MM.1S (cell line): ENCODE measurements around the gene PWWP2B.

Source experiments
- DNase-seq: peaks from one replicate; pipeline ENCODE4 v3.0.0-alpha.2; 2015
- H2AFZ ChIP-seq: fragments of 300-600 bp; sonication (generic); 2 replicates; pipeline ENCODE4 v1.6.0; 2016; ENCODE audit warnings: antibody characterized with exemption, low read length
- H3F3A ChIP-seq: fragments of 300-600 bp; sonication (generic); 2 replicates; pipeline ENCODE4 v1.6.1; 2016; ENCODE audit warnings: mild to moderate bottlenecking, antibody characterized with exemption, low read length, moderate library complexity, mixed read lengths; ENCODE audit not compliant: insufficient read depth
- H3K27ac ChIP-seq: fragments of 300-600 bp; sonication (generic); 2 replicates; pipeline ENCODE4 v1.5.1; 2016; ENCODE audit warnings: mild to moderate bottlenecking, low read length
- H3K27me3 ChIP-seq: fragments of 300-600 bp; sonication (generic); replicated peaks from 2 replicates; pipeline ENCODE4 v1.6.0; 2016; ENCODE audit warnings: low read length; ENCODE audit not compliant: insufficient read depth
- H3K36me3 ChIP-seq: fragments of 300-600 bp; sonication (generic); replicated peaks from 2 replicates; pipeline ENCODE4 v1.6.1; 2016; ENCODE audit warnings: mild to moderate bottlenecking, low read length, mixed read lengths; ENCODE audit not compliant: insufficient read depth
- H3K4me1 ChIP-seq: fragments of 300-600 bp; sonication (generic); 2 replicates; pipeline ENCODE4 v1.6.1; 2016; ENCODE audit warnings: low read length, mixed read lengths
- H3K4me2 ChIP-seq: fragments of 300-600 bp; sonication (generic); 2 replicates; pipeline ENCODE4 v1.6.0; 2016; ENCODE audit warnings: low read depth, low read length
- H3K4me3 ChIP-seq: fragments of 300-600 bp; sonication (generic); 2 replicates; pipeline ENCODE4 v1.5.1; 2016; ENCODE audit warnings: low read length, mixed read lengths
- H3K79me2 ChIP-seq: fragments of 300-600 bp; sonication (generic); 2 replicates; pipeline ENCODE4 v1.6.1; 2016; ENCODE audit warnings: mixed run types, low read length, mixed read lengths
- H3K9ac ChIP-seq: fragments of 300-600 bp; sonication (generic); 2 replicates; pipeline ENCODE4 v1.6.1; 2016; ENCODE audit warnings: low read length, mixed read lengths
- H3K9me2 ChIP-seq: fragments of 300-600 bp; sonication (generic); replicated peaks from 2 replicates; pipeline ENCODE4 v1.6.1; 2016; ENCODE audit warnings: mild to moderate bottlenecking, low read length, mixed read lengths; ENCODE audit not compliant: insufficient read depth
- H3K9me3 ChIP-seq: fragments of 300-600 bp; sonication (generic); replicated peaks from 2 replicates; pipeline ENCODE4 v1.6.1; 2016; ENCODE audit warnings: mild to moderate bottlenecking, low read length, mixed read lengths; ENCODE audit not compliant: insufficient read depth
- H4K20me1 ChIP-seq: fragments of 300-600 bp; sonication (generic); 2 replicates; pipeline ENCODE4 v1.6.1; 2016; ENCODE audit warnings: mild to moderate bottlenecking, low read length, moderate library complexity, mixed read lengths; ENCODE audit not compliant: insufficient read depth
- EZH2 ChIP-seq: fragments of 300-600 bp; sonication (generic); optimal IDR thresholded peaks from 2 replicates; pipeline ENCODE3; 2017; ENCODE audit warnings: low read depth, mild to moderate bottlenecking, antibody characterized with exemption, low read length, mixed read lengths
- EZH2phosphoT487 ChIP-seq: fragments of 300-600 bp; sonication (generic); IDR thresholded peaks from 2 replicates; pipeline ENCODE4 v1.6.1; 2018; ENCODE audit warnings: antibody characterized with exemption, low read length
- TF ChIP-seq, protein P1 (sequence below): fragments of 300-600 bp; sonication (generic); IDR thresholded peaks from 2 replicates; pipeline ENCODE4 v1.5.1; 2016; ENCODE audit warnings: antibody characterized with exemption, low read length, mixed read lengths

Gene PWWP2B

DNA sequence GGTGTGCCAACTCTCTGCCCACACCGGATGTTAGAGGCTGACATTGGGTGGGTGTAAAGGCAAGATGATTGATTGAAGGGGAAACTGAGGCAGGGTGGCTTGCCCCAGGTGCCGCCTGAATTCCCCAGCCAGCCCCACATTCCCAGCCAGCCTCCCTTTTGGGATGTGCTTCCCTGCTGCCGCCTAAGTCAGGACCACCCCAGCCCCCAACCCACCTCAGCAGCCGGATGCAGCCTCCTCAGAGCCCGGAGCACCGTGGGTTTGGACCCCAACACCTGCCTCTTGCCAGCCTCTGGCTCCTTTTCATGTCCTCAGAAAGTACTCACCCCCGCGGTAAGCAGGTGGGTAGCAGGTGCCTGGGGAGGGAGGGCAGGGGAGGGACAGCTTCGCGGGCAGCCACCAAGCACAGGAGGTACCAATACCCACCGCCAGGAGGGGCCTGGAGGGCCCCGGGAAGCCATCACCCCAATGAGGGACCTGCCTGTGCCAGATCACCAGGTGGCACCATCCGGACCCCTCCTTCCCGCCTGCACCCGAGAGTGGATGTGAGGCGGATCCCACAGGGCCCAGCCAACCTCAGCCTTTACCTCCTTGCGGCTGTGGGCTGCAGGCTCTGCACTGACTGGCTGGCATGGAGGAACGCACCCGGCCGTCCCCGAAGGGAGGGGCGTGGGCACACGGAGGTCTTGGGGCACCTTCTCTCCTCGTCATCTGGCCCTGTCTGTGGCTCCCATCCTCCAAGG is 60.5 kb downstream of the PWWP2B start:
- Histone ChIP-seq H3K36me3 (no peaks in the 10 kb centered on the region), H3K79me2 (no peaks in the 10 kb centered on the region), H3K27ac (no peak overlapping the region), H3K9me3 (no peaks in the 10 kb centered on the region), H3K9me2 (no peaks in the 10 kb centered on the region), H3K4me3 (no peak overlapping the region), H3K9ac (no peak overlapping the region), H4K20me1 (no peaks in the 10 kb centered on the region), H3K27me3 (peaks cover 34% of the 10 kb centered on the region), H3F3A (no peaks in the 10 kb centered on the region), H3K4me2 (peak overlapping the region; percentile 41), H3K4me1 (peaks cover 4% of the 10 kb centered on the region; the same call in 1 of the 2 replicates), H2AFZ (no peak overlapping the region)
- DNase-seq: peak; percentile 42
- no peak for TF ChIP-seq EZH2
- TF ChIP-seq, protein P1, sequence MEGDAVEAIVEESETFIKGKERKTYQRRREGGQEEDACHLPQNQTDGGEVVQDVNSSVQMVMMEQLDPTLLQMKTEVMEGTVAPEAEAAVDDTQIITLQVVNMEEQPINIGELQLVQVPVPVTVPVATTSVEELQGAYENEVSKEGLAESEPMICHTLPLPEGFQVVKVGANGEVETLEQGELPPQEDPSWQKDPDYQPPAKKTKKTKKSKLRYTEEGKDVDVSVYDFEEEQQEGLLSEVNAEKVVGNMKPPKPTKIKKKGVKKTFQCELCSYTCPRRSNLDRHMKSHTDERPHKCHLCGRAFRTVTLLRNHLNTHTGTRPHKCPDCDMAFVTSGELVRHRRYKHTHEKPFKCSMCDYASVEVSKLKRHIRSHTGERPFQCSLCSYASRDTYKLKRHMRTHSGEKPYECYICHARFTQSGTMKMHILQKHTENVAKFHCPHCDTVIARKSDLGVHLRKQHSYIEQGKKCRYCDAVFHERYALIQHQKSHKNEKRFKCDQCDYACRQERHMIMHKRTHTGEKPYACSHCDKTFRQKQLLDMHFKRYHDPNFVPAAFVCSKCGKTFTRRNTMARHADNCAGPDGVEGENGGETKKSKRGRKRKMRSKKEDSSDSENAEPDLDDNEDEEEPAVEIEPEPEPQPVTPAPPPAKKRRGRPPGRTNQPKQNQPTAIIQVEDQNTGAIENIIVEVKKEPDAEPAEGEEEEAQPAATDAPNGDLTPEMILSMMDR: peak; percentile 47
- TF ChIP-seq EZH2phosphoT487: no peak

DNA sequence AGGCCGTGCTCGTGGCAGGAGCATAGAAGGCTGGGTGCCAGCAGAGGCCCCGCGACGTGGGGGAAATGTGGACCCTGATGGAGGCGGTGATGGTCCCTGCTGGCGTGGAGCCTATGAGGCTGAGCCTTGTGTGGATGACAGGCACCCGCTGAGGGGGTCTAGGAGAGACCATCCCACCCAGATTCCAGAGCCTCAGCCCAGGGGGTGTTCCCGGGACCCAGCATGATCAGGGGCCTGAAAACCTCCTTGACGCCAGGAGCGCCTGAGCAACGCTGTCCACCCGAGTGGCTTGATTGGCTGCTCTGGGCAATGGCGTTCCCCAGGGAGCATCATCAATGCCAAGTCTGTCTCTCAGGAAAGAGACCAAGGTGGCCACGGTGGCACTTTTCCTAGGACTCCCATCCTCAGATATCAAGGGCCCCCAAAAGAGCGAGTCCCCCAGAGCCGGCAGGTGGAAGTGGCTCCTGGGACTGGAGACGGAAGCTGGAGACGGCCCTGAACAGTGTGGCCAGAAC is 61.1 kb downstream of the PWWP2B start:
- no peak overlapping the region for H3K9ac ChIP-seq
- no peak overlapping the region for H3K4me3 ChIP-seq
- H3K27me3 ChIP-seq: peaks cover 40% of the 10 kb centered on the region
- H3K79me2 ChIP-seq: no peaks in the 10 kb centered on the region
- H2AFZ ChIP-seq: no peak overlapping the region
- no peaks in the 10 kb centered on the region for H3K9me3 ChIP-seq
- no peaks in the 10 kb centered on the region for H4K20me1 ChIP-seq
- TF ChIP-seq EZH2 (no peak), EZH2phosphoT487 (no peak)
- TF ChIP-seq, protein P1: no peak
- H3K27ac ChIP-seq: no peak overlapping the region
- peak overlapping the region; percentile 41 for H3K4me2 ChIP-seq
- no peaks in the 10 kb centered on the region for H3K4me1 ChIP-seq
- no peaks in the 10 kb centered on the region for H3K36me3 ChIP-seq
- H3F3A ChIP-seq: no peaks in the 10 kb centered on the region
- DNase-seq: no peak
- H3K9me2 ChIP-seq: no peaks in the 10 kb centered on the region

- TF ChIP-seq EZH2phosphoT487: no peak
- TF ChIP-seq, protein P1: peak; percentile 83
- no peak for TF ChIP-seq EZH2
Measured at GRCh38 chr10:132458586-132459300, 61.7 kb downstream of the PWWP2B start.

More at GRCh38 chr10:132458586-132459300, 61.7 kb downstream of the PWWP2B start:
- no peaks in the 10 kb centered on the region for H3F3A ChIP-seq
- no peaks in the 10 kb centered on the region for H4K20me1 ChIP-seq
- no peaks in the 10 kb centered on the region for H3K9me3 ChIP-seq
- no peaks in the 10 kb centered on the region for H3K79me2 ChIP-seq
- DNase-seq: no peak
- no peak overlapping the region for H3K4me2 ChIP-seq
- no peaks in the 10 kb centered on the region for H3K36me3 ChIP-seq
- peaks cover 47% of the 10 kb centered on the region for H3K27me3 ChIP-seq
- no peak overlapping the region for H3K4me3 ChIP-seq
- no peaks in the 10 kb centered on the region for H3K4me1 ChIP-seq
- no peak overlapping the region for H3K9ac ChIP-seq
- no peak overlapping the region for H3K27ac ChIP-seq
- no peak overlapping the region for H2AFZ ChIP-seq
- H3K9me2 ChIP-seq: no peaks in the 10 kb centered on the region
